ENCODE results near the gene DR1.

DNA sequence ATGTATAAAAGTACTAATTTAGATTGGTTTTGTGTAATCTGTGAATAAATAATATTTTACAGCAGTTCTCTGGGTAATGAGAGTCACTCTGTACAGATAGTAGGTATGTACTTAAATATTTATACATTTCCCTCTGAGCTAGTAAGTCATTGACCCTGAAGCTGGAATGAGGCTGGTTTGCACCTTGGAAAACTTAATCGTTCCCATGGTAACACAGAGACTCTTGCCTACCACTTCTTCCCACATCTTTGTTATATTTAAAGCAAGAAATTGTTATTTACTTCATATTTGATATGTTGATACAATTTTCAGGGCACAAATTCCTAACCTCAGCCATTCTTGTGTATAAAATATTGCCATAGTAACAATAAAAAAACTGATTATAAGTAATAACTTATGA lies 13.3 kb upstream of the DR1 start:
- TF ChIP-seq, protein P1, sequence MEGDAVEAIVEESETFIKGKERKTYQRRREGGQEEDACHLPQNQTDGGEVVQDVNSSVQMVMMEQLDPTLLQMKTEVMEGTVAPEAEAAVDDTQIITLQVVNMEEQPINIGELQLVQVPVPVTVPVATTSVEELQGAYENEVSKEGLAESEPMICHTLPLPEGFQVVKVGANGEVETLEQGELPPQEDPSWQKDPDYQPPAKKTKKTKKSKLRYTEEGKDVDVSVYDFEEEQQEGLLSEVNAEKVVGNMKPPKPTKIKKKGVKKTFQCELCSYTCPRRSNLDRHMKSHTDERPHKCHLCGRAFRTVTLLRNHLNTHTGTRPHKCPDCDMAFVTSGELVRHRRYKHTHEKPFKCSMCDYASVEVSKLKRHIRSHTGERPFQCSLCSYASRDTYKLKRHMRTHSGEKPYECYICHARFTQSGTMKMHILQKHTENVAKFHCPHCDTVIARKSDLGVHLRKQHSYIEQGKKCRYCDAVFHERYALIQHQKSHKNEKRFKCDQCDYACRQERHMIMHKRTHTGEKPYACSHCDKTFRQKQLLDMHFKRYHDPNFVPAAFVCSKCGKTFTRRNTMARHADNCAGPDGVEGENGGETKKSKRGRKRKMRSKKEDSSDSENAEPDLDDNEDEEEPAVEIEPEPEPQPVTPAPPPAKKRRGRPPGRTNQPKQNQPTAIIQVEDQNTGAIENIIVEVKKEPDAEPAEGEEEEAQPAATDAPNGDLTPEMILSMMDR (IDR thresholded peaks at IDR 0.05) = no peak
- TF ChIP-seq POLR2A (IDR thresholded peaks at IDR 0.05) (no peak), EP300 (IDR thresholded peaks at IDR 0.05) (no peak)

Data from ovary (tissue), 3 donors.